Measurements from ENCODE around the gene FBXW5. TPM values are rescaled to one million over a fixed set of nuclear protein-coding genes. Genes with fewer than 3 reads are reported as not detected.

The FBXW5 gene
- total and polyA plus RNA-seq, 2 donors (not counting 3 experiments of a cell fraction or from before 2014, with no cell fraction given): 97.3 to 151 TPM

DNA sequence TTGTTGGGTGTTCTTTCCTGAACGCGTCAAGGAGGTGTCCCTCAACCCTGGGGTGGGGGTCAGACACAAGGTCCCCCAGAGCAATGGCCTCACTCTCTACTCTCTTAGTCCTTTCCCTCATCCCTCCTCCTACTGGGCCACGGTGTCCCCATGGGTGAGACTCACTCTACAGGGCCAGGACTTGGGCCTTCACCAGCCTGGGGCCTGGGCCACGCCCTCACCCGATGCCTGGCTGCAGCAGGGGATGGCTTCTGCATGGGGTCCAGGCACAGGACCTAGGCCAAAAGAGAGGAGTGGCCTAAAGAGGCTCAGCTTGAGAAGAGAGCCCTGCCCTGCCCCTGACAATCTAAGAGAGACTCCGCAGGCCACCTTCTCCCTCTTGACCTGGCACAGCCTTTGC, 13.4 kb upstream of the FBXW5 start:
- Histone ChIP-seq H3K27ac (ENCODE audit: insufficient read depth, low read depth, low read length) (no peak overlapping the region), H3K9me1 (replicated peaks; ENCODE audit: control insufficient read depth, extremely low read depth, insufficient read depth, low read length) (no peaks in the 10 kb centered on the region), H3K79me2 (ENCODE audit: control insufficient read depth, insufficient read depth, low read length) (no peaks in the 10 kb centered on the region), H4K20me1 (replicated peaks; ENCODE audit: control insufficient read depth, extremely low read depth, insufficient read depth, low read length) (no peaks in the 10 kb centered on the region), H3K36me3 (ENCODE audit: control insufficient read depth in 2 of 2, extremely low read depth in 1 of 2, insufficient read depth in 2 of 2, low read length in 2 of 2) (no peaks in the 10 kb centered on the region), H3K4me3 (replicated peaks in 1 of 3; ENCODE audit: insufficient read depth in 1 of 3, low read depth in 1 of 3, low read length in 3 of 3) (no peak overlapping the region), H2AFZ (ENCODE audit: low read depth, low read length) (no peak overlapping the region), H3K27me3 (ENCODE audit: control insufficient read depth in 2 of 2, insufficient read depth in 2 of 2, low read length in 2 of 2) (no peaks in the 10 kb centered on the region), H3K9ac (replicated peaks; ENCODE audit: extremely low read depth, insufficient read depth, low read length) (no peak overlapping the region), H3K4me2 (ENCODE audit: insufficient read depth, low read length) (no peak overlapping the region), H3K4me1 (ENCODE audit: control insufficient read depth, extremely low read depth, insufficient read depth, low read length) (no peaks in the 10 kb centered on the region), H3K9me3 (replicated peaks; ENCODE audit: control insufficient read depth, insufficient read depth, low read length) (no peaks in the 10 kb centered on the region)
- no TSS peak for BruUV-seq (replicated peaks)
- POLR2A ChIA-PET: no interaction called here
- TF ChIP-seq JUN (IDR thresholded peaks at IDR 0.05; ENCODE audit: borderline replicate concordance, insufficient read depth, insufficient read length, low read depth): no peak
- DNase-seq (ENCODE audit: low read depth, low spot score): no peak
- CTCF ChIA-PET: no interaction called here
- dilution Hi-C loops (cut with MboI; ENCODE audit: extremely low pct_ligation_motif_present, low sequenced_read_pairs): no loop called here
- no peak for FAIRE-seq
- intact Hi-C loops (cut with micrococcal nuclease): no loop called here

DNA sequence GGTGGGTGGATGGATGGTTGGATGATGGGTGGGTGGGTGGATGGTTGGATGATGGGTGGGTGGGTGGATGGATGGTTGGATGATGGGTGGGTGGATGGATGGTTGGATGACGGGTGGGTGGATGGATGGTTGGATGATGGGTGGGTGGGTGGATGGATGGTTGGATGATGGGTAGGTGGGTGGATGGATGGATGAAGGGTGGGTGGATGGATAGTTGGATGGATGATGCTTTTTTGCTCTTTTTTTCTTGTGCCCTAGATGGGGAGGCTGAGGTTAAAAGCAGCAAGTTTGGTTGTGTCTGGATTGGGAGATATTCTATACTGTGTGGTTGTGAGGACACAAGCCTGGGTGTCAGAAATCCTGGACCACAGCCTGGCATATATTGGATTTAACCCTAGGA, 12.9 kb upstream of the FBXW5 start:
- H3K4me1 ChIP-seq (ENCODE audit: control insufficient read depth, extremely low read depth, insufficient read depth, low read length): no peaks in the 10 kb centered on the region
- ChIA-PET POLR2A (no interaction called here), CTCF (no interaction called here)
- intact Hi-C loops (cut with micrococcal nuclease): no loop called here
- H3K9me1 ChIP-seq (replicated peaks; ENCODE audit: control insufficient read depth, extremely low read depth, insufficient read depth, low read length): no peaks in the 10 kb centered on the region
- H3K9me3 ChIP-seq (replicated peaks; ENCODE audit: control insufficient read depth, insufficient read depth, low read length): no peaks in the 10 kb centered on the region
- H4K20me1 ChIP-seq (replicated peaks; ENCODE audit: control insufficient read depth, extremely low read depth, insufficient read depth, low read length): no peaks in the 10 kb centered on the region
- no peak overlapping the region for H3K27ac ChIP-seq (ENCODE audit: insufficient read depth, low read depth, low read length)
- no peak for DNase-seq (ENCODE audit: low read depth, low spot score)
- dilution Hi-C loops (cut with MboI; ENCODE audit: extremely low pct_ligation_motif_present, low sequenced_read_pairs): no loop called here
- H3K9ac ChIP-seq (replicated peaks; ENCODE audit: extremely low read depth, insufficient read depth, low read length): no peak overlapping the region
- TF ChIP-seq MYC (IDR thresholded peaks at IDR 0.05; ENCODE audit: low read depth, low read length): no peak
- no peak for TF ChIP-seq FOS (IDR thresholded peaks at IDR 0.05; ENCODE audit: borderline replicate concordance, insufficient read depth, low read length)
- TF ChIP-seq POLR2A (IDR thresholded peaks at IDR 0.05; ENCODE audit: low read depth, low read length): no peak
- TF ChIP-seq EZH2 (IDR thresholded peaks at IDR 0.05; ENCODE audit: borderline replicate concordance, low read depth, low read length, severe bottlenecking): no peak
- TF ChIP-seq JUN (IDR thresholded peaks at IDR 0.05; ENCODE audit: borderline replicate concordance, insufficient read depth, insufficient read length, low read depth): no peak
- H2AFZ ChIP-seq (ENCODE audit: low read depth, low read length): no peak overlapping the region
- no peaks in the 10 kb centered on the region for H3K79me2 ChIP-seq (ENCODE audit: control insufficient read depth, insufficient read depth, low read length)
- no peaks in the 10 kb centered on the region for H3K27me3 ChIP-seq (ENCODE audit: control insufficient read depth in 2 of 2, insufficient read depth in 2 of 2, low read length in 2 of 2)
- no peak for FAIRE-seq
- H3K4me3 ChIP-seq (replicated peaks in 1 of 3; ENCODE audit: insufficient read depth in 1 of 3, low read depth in 1 of 3, low read length in 3 of 3): no peak overlapping the region
- no TSS peak for BruUV-seq (replicated peaks)
- no peaks in the 10 kb centered on the region for H3K36me3 ChIP-seq (ENCODE audit: control insufficient read depth in 2 of 2, extremely low read depth in 1 of 2, insufficient read depth in 2 of 2, low read length in 2 of 2)
- no peak overlapping the region for H3K4me2 ChIP-seq (ENCODE audit: insufficient read depth, low read length)

All from endothelial cell of umbilical vein (primary cell).